SHP77 treated with DMSO at 0.1 percent for 48 hours (cell line): ENCODE measurements around the gene QSER1.
A peak's percentile ranks its signal among the peaks of the same experiment; 100 is the strongest.

ENCODE experiments used
- DNase-seq: peaks from one replicate; lab custom pipeline; 2025; lab: John Stamatoyannopoulos, UW

Gene QSER1

DNA sequence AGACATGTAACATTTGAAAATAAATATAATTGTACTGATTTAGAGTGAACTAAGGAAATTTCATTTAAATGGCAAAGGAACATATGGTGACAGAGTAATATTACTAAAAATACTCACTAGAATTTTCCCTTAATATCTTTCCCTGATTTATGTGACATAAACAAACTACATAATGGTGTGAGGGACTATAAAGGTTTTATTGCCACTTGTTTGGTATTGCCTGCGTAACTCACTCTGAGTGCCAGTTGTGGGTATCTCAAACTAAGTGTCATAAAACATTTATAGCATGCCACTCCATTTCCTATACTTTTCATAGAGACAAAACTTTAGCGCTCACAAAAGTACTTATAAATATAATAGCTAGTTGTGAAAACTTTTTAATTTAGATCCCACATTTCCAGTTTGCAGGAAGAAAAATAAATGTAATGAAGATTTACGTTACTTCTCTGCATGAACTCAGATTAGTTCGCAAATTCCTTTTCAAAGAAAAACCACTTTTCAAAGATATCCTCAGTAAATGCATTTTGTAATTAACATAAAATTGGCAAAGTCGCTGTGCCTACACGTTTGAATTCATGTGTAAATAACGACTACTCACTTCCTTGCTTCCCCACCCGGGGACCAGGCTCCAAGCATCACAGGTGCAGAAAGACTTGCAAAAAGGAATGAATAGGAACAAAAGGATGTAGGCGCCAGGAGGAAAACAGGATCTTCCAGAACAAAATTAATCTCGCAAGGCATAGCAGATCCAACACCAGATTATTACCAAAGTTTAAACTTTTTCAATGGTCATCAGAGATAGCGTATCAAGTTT lies 1.6 kb upstream of the QSER1 start:
- DNase-seq = peak; percentile 75

DNA sequence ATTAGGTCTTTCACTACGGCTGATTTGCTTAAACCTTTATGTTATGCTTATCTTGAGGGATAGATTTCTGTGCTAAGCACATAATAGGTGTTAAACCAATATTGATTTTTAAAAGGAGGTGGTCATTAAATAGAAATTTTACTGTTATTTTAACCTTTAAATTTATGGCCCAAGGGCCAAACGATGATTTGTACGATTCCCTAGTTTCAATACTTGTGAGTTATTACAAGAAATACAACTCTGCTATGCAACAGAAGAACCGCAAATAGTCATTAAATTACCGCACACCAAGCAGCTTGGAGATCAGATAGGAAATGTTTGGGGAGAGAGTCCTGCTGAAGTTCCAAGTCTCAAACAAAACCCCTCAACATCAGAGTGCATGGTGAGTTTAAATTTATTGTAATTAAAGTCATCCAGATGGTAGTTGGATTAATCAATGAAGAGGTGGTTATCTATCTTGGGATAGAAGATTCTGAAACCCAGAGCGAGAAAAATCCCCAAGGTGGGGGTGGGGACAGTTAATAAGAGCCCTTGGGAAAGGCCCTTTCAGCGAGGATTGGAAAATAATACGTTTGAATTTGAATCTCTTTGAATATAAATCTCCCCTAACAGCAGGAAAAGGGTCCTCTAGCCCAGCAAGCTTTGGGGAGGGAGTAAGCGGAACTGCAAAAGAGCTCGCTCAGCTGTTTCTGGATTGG lies 805 bp upstream of the QSER1 start:
- peak; percentile 75 for DNase-seq

DNA sequence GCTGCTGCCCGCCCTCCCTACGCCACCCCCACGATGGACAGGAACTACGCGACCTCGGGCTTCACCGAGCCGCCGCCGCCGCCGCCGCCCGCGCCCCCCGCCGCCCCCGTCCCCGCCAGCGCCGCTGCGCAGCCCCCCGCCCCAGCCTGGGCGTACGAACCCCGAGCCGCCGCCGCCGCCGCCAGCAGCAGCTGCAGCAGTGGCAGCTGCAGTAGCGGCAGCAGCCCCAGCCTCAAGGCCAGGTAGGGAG lies 407 bp downstream of the QSER1 start:
- no peak for DNase-seq

DNA sequence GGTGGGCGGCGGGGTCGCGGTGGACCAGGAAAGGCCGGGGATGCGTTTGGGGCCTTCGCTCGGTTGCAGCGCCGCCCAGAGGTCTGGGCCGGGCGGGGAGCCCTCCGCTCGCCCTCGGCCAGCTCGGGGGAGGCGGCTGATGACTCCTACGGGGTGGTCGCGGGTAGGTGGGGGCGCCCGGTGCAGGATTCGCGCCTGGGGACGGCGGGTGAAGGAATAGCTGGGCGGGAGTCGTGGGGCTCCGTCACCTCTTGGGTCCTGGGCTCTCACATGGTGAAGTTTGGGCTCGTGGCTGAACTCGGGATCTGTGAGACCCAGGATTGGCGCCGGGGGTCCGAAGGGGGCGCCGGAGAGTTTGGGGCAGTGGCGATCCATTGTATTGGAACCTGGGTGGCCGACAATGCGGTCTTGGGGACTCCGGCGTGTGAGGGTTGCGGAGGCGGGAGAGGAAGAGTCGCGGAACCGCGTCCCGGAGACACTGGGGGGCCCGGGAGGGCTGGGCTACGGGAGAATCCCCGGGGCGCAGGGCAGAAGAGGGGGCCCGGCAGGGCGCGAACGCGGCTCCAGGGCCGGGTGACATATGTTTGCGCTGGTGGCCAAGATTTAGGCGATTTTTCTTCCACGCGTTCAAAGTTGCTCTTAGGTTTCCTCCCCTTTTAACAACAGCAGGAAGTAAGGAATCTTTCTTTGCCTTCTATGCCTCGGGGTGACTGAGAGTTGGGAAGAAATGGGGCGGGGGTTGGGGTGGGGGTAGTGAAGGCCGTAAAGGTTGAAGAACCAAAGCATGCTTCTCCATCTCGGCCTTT lies 935 bp downstream of the QSER1 start:
- no peak for DNase-seq

DNA sequence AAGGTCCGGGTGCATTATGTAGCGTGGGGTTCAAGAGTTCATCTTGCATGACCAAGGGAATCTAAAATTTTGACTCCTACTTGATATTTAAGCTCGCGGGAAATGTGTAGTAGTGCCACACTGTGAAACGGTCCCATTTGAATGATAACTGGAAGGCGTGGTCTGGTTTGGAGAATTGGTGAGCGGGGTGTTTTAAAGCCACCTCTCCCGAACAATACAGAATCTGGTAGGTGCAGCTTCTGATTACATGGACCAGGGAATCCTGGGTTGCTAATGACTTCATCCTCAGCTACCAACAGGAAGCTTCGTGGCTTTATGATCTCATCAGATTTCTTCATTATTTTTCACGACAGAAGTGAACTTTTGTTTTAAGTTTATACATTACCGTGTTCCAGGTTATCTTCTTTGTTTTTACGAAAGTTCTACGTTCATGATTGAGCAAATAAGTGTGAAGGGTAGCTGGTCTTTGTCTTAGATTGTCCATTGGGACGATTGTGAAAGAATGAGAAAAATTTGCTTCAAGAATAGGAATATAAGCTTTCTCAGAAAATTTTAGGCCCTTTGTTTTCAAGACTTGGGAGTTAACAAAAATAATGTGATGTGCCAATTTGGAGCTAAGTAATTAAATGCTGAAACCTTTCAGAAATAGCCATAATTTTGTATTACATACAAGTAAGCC lies 1.7 kb downstream of the QSER1 start:
- DNase-seq = peak; percentile 56

DNA sequence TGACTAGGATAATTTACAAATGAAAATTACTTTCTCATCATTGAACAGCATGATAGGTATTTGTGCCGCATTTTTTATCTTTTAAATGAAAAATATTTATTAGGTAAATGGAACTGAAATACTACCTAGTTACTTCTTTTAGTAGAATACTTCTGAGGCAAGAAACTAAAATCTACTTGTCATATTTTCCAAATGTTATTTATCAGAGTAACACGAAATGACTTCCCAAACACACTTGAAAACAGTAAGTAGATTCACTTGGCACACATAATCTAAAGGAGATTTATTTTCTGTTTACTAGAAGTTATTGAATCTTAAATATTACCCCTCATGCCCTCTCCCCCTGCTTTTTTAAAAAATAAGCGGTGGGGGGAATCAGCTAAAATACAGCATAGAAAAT lies 2.3 kb downstream of the QSER1 start:
- DNase-seq = no peak

DNA sequence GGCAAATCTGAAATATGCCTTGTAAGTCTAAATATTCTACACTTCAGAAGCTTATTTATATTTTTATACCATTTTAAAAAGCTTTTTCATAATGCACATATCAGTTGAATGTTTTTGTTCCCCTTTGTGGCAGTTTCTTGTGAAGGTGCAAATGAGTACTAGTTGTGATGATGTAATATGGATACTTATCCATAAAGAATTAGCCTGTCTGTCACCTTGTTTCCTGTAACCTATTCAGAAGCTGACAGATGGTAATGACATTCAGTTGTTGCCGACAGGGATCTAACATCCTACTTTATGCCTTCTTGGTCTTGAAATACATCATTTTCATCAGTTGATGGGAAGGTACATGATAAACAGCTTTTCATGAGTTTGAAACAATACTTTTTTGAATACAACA lies 2.9 kb downstream of the QSER1 start:
- no peak for DNase-seq

DNA sequence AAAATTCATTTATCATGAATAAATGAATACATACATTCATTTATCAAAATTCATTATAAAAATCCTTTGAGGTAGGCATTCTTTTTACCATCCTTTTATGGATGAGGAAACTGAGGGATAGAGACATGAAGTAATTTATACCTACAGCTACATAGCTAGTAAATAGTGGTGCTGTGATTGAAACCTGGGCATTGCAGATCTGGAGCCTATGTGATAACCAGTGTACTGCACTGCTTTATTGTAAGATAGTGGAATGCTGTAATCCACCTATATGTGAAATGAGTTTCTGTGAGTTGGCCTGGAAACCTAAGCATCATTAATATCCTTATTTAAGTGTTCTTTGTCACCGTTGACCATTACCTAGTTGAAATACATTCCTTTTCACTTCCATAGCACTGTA lies 4.5 kb downstream of the QSER1 start:
- DNase-seq = no peak

DNA sequence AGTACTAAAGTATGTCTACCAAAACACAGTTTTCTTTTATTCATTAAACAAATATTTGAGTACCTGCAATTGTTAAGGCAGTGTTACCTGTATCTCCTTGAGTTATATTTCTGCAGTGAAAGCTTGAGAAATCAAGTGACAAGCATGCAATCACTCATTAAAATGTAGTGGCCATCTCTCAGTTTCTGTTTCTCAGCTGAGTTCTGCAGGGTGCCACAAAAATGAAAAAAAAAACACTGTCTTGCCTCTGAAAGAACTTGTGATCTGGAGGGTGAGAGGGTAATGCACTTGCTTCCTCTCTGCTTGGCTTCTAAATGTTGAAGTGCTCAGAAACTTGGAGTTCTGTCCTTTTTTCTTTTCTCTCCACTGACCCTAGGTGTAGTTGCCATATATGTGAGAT lies 6.8 kb downstream of the QSER1 start:
- no peak for DNase-seq

DNA sequence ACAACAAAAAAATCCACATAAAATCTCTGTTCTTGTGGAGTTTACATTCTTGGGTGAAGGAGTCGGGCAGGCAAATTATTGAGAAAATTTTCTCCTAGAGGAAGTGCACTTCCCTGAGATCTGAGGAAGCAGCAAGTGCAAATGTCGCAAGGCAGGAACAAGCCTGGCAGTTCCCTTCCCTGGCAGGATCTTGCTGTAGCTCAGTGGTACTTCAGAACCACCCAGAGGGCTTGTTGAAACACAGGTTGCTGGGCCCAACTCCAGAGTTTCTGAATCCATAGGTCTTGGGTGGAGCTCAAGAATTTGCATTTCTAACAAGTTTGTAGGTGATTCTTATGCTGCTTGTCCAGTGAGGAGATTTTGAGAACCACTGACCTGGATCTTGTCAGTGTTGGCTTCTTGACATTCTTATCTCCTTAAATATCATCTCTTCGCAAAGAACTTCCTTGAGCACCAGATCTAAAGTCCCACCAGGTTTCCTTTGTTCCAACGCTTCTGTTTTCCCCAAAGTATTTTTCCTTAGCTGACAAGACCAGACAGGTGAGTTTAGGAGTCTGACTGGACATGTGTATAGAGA lies 9.6 kb downstream of the QSER1 start:
- no peak for DNase-seq

DNA sequence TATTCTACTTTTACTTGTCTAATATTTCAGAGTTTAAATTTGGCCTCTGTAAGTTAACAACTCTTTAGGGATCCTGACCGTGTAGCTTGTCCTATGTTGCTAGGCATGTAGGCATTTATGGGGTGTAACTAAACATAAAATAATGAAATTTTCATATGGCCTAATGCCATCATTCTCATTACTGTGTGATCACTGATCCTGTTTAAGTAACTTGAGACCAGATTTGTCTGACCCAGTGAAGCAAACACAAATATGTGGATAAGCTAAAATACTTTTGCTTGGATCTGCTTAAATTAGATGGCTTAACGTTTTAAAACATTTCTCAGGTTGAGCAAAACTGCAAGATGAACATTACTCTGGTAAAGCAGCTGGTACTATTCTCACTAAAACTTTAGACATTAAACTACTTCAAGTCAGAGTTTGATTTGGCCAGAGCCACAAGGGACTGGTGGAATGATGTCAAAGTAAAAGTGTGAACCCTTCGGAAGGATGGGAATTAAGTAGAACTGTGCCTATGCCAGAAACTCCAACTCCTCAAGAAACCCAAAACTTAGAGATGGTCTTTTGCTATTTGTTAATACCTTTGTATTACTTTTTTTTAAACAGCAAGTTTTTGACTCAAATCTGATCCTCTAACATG lies 12.5 kb downstream of the QSER1 start:
- no peak for DNase-seq

DNA sequence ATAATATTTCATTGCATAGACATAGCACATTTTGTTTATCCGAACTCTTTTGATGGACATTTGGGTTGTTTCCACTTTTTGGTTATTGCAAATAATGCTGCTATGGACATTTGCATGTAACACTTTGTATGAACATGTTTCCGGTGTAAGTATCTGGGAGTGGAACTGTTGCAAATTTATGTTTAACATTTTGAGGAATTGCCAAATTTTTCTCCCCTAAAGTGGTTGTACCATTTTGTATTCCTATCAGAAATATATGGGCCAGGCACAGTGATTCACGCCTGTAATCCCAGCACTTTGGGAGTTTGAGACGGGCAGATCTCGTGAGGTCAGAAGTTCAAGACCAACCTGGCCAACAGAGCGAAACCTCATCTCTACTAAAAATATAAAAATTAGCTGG lies 16.0 kb downstream of the QSER1 start:
- DNase-seq = no peak

DNA sequence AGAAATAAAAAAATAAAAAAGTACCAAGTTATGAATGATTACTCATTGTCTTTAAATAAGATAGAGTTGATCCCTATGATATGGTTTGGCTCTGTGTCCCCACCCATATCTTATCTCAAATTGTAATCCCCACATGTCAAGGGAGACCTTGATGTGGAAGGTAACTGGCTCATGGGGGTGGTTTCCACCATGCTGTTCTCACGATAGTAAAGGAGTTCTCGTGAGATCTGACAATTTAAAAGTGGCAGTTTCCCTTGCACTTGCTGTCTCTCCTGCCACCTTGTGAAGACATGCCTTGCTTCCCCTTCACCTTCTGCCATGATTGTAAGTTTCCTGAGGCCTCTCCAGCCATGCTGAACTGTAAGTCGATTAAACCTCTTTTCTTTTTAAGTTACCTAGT lies 18.8 kb downstream of the QSER1 start:
- DNase-seq = no peak

DNA sequence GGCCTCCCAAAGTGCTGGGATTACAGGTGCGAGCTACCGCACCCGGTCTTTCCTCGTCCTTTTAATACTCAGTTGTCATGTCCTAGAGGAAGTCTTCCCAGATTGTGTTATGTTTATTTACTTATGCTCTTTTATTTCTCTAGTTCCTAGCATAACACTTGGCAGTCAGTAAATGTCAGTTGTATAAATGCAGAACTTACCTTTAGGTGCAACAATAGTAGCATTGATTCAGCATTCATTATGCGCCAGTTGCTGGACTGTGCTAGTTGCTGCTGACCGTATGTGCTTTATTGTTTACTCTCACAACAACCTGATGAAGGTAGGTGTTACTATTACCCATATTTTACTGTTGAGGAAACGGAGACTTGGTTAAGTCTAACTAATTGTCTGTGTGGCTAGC lies 20.8 kb downstream of the QSER1 start:
- no peak for DNase-seq

DNA sequence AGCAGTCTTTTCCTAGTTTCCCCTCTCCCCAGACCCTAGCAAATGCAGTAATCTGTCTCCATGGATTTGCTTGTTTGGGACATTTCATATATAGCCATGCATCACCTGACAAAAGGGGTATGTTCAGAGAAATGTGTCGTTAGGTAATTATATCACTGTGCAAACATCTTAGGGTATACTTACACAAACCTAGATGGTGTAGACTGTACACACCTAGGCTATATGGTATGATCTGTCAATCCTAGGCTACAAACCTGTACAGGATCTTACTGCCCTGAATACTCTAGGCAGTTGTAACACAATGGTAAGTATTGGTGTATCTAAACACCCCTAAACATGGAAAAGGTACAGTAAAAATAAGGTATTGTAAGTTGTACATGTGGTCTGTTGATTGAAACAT lies 23.8 kb downstream of the QSER1 start:
- no peak for DNase-seq

DNA sequence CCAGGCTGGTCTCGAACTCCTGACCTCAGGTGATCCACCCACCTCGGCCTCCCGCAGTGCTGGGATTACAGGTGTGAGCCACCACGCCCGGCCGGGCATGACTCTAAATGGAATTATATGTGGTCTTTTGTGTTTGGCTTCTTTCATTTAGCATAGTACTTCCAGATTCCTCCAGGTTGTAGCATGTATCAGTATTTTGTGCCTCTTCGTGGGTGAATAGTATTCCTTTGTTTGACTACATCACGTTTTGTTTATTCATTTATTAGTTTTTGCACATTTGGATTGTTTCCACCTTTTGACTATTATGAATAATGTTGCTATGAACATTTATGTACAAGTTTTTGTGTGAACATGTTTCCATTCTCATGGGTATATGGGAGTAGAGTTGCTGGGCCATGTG lies 24.4 kb downstream of the QSER1 start:
- no peak for DNase-seq

DNA sequence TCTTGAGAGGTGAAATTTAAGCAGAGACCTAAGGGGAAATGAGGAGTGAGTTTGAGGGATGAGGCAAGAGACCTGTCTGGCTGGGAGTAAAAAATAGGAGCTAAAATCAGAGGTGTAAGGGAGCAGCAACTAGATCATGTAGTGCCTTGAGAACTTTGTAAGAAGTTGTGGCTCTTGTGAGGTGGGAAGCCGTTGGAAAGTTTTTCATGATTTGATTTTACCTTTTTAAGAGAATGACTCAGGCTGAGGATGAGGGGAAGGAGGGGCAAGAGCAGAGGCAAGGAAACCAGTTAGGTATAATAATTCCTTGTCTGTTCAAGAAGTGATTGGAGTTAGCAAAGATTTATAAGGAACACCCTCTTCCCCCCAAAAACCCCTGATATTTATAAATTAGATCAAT lies 25.8 kb downstream of the QSER1 start:
- no peak for DNase-seq

DNA sequence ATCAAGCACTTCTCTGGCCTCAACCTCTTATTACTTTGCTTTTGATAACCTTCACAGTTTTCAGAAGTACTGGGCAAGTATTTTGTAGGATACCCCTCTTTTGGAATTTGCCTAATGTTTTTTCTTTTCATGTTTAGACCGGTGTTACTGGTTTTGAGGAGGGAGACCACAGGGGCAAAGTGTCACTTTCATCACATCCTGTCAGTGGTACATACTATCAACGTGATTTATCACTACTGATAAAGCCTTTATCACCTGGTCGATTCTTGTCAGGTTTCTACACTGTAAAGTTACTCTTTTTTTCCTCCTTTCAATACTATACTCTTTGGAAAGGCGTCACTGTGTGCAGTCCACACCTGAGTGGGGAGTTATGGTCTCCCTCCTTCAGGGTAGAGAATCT lies 26.7 kb downstream of the QSER1 start:
- no peak for DNase-seq

DNA sequence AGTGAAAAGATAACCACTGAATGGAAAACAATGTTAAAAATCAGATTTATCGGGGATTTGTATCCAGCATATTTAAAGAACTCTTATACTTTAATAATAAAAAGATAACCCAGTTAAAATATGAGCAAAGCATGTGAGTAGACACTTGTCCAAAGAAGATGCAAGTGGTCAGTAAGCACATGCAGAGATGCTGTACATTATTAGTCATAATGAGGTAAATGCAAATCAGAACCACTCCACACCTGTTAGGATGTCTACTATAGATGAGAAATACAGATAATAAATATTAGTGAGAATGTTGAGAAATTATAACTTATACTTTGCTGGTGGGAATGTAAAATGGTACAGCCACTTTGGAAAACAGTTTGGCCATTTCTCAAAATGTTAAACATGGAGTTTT lies 28.0 kb downstream of the QSER1 start:
- DNase-seq = no peak

DNA sequence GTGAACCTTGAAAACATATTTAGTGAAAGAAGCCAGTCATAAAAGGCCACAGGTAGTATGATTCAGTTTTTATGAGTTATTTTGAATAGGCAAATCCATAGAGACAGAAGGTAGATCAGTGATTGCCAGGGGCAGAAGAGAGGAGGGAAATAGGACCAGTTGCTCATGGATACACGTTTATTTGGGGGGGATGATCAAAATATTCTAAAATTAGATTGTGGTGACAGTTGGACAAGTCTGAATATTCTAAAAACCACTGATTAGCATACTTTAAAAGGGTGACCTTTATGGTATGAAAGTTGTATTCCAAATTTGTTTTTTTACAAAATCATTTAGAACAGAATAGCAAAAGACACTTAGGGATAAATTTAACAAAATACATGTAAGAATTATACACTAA lies 28.6 kb downstream of the QSER1 start:
- no peak for DNase-seq

DNA sequence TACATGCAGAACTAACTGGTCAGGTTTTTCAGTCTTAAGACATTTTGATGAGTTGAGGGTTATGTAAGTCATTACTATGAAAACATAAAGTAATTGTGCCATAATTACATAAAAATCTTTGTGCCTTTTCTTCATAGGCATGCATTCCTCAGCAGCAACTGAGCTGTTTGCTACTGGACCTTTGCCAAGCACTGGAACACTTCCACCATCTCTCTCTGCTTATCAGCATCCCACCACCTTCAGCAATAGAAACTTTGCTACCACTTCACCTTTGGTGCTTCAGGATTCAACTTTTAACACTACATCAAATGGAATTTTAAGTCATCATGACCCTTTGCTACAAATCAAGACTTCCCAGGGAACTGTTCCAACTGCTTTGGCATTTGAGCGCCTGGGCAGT lies 39.0 kb downstream of the QSER1 start:
- no peak for DNase-seq

DNA sequence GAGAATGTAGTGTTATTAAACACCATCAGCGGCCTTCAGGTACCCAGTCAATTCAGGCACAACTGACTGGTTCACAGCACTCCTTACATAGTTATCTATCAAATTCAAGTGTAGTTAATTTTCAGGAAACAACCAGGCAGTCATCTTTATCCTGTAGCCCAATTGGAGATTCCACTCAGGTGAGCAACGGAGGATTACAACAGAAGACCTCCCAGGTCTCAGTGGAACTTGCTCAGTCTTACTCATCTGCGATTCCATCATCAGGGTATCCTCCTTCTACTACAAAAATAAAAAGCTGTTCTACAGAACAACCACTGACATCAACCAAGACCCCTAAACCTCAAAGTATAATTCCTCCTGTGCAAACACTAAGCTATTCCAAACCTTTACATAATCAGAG lies 39.6 kb downstream of the QSER1 start:
- DNase-seq = no peak
